GM18861 (cell line): ENCODE measurements around the gene PAX5.
A peak's percentile ranks its signal among the peaks of the same experiment; 100 is the strongest.

Experiments
- ATAC-seq: cut with Tn5 transposase; IDR thresholded peaks from one replicate; pipeline ENCODE4 v1.9.1; 2021; ENCODE audit not compliant: unreplicated experiment

PAX5 gene

GRCh38 chr9:37037503-37038301, 3.6 kb upstream of the PAX5 start:
- no peak for ATAC-seq

GRCh38 chr9:37036776-37037502, 2.9 kb upstream of the PAX5 start:
- ATAC-seq = no peak

- ATAC-seq = no peak
Measured at GRCh38 chr9:37036371-37036775, 2.3 kb upstream of the PAX5 start.

- ATAC-seq = no peak
Measured at GRCh38 chr9:37035648-37036370, 1.7 kb upstream of the PAX5 start.

GRCh38 chr9:37034938-37035647, 1.0 kb upstream of the PAX5 start:
- ATAC-seq = no peak

- ATAC-seq = no peak
Measured at GRCh38 chr9:37034305-37034937, 353 bp upstream of the PAX5 start.

GRCh38 chr9:37033141-37033540, 927 bp downstream of the PAX5 start:
- ATAC-seq = no peak

- no peak for ATAC-seq
Measured at GRCh38 chr9:37032713-37033112, 1.4 kb downstream of the PAX5 start.

- ATAC-seq = no peak
Measured at GRCh38 chr9:37031902-37032301, 2.2 kb downstream of the PAX5 start.

- ATAC-seq = no peak
Measured at GRCh38 chr9:37031081-37031480, 3.0 kb downstream of the PAX5 start.

- ATAC-seq = no peak
Measured at GRCh38 chr9:37030611-37030939, 3.5 kb downstream of the PAX5 start.

GRCh38 chr9:37029776-37030610, 4.1 kb downstream of the PAX5 start:
- ATAC-seq = no peak

GRCh38 chr9:37029304-37029775, 4.7 kb downstream of the PAX5 start:
- no peak for ATAC-seq

GRCh38 chr9:37028420-37029031, 5.5 kb downstream of the PAX5 start:
- no peak for ATAC-seq

GRCh38 chr9:37027582-37028419, 6.3 kb downstream of the PAX5 start:
- peak; percentile 71 for ATAC-seq

- ATAC-seq = no peak
Measured at GRCh38 chr9:37026931-37027581, 7.0 kb downstream of the PAX5 start.

GRCh38 chr9:37026113-37026930, 7.7 kb downstream of the PAX5 start:
- no peak for ATAC-seq
